Measurements from ENCODE around the gene NRF1.
"Not testable (repeated sequence)": the region's sequence is repeated elsewhere in the genome, so short reads cannot be mapped to it uniquely, and the experiment has no call there.

Gene NRF1

DNA sequence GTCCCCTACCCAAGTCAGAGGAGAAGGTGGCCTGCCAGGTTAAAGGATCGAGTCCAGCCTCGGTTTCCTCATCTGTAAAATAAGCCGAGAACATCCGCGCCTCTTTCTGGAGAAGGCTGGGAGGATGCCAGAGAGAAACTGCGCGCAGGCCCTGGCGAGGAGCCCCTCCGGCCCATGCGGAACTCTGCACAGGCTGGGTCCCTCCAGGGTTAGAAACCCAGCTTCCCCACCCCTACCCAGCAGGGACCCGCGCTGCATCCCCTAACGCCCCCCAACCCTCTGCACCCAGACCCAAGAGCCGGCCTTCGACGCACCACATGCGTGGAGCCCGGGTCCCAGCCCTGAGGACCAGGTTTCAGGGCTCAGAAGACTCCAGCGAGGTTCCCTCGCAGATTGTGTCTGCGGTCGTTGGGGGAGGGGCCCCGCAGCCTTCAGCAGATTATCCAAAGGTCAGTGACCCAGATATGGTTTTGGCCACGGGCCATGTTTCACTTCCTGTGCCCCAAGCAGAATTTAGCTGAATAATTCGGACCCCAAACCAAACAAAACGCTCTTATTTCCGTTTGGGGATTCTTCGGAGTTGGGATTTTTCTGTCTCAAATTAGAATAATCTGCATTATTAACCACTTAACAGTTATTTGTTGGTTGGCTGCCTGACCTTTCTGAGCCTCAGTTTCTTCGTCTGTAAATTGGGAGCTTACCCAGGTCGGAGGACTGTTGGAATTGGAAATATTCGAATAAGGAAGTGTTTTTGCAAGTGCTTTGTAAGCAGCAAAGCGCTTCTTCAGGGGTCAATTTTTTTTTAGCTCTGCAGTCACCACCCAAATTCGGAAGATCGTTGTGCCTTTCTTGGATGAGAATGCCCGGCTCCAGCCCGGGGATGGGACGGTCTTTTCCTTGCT, 173.5 kb downstream of the NRF1 start:
- DNase-seq: no peak

- no peak for DNase-seq
These were observed 174.4 kb downstream of the NRF1 start for GRCh38 chr7:129785685-129786514.

DNA sequence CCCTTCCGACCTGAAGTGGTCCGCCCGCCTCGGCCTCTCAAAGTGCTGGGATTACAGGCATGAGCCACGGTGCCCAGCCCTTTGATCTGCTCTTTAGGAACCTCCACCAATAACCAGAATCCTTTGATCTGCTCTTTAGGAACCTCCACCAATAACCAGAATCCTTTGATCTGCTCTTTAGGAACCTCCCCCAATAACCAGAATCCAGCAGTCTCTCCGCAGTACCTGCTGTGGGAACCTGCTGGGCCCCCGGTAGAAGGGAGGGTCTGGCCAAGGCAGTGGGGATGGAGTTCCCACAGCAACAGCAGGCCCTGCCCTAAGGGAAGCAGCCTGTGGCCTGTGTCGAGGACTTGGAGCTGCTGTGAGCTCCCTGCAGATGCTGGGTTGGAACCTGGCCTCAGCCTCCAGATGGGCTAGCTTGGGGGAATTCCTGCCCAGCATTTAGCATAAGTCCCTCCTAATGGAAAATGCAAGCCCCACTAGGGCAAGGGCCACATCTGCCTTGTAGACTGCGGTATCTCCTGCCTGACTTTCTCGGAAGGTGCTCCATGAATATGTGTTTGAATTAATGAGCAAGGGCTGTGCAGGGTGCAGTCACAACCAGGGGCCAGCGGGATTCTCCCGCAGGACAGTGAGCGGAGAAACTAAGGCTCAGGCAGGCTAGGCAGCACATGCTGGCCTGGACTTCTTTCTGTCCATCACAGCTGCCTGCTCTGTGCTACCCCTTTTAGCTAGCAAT, 175.5 kb downstream of the NRF1 start:
- DNase-seq: no peak

DNA sequence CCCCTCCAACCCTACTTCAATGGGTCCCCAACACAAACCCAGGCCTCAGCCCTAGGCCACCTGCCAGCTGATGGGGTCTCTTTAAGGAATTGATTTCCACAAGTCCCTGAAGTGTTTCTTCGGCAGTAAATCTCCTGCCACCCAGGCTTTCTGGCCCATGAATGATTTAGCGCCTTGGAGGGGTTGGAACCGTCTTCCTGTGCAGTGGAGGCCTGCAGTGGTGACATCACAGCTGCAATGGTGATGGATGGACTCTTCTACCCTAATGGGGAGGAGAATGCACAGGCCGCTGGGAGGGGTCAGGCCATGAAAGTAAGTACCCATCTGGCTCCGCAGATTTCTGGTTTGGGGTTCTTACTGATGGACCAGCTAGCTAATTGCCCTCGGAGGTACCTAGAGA, 177.5 kb downstream of the NRF1 start:
- DNase-seq: no peak

- DNase-seq: no peak
These were observed 178.1 kb downstream of the NRF1 start for GRCh38 chr7:129789652-129790051.

DNA sequence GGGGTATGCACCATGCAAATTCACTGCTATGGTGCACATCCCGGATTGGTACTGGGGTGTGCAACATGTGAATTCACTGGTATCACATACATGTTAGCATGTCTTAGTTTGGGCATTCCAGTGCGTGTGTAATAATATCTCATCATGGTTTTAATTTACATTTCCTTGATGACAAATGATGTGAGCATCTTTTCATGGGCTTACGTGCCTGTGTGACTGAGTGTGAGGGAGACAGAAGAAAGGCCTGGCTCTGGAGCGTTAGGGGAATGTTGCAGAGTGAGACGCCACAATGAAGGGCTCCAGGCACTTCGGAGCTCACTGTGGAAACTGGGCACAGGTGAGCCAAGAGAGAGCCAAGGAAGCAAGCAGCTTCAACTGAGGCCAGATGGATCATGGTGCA, 178.6 kb downstream of the NRF1 start:
- DNase-seq: no peak

GRCh38 chr7:129792721-129793120, 181.2 kb downstream of the NRF1 start:
- DNase-seq: no peak

GRCh38 chr7:129793506-129794310, 182.2 kb downstream of the NRF1 start:
- no peak for DNase-seq

GRCh38 chr7:129794461-129794860, 182.9 kb downstream of the NRF1 start:
- not testable (repeated sequence) for DNase-seq

GRCh38 chr7:129796186-129796775, 184.8 kb downstream of the NRF1 start:
- DNase-seq: no peak

- no peak for DNase-seq
These were observed 185.8 kb downstream of the NRF1 start for GRCh38 chr7:129797214-129797789.

DNA sequence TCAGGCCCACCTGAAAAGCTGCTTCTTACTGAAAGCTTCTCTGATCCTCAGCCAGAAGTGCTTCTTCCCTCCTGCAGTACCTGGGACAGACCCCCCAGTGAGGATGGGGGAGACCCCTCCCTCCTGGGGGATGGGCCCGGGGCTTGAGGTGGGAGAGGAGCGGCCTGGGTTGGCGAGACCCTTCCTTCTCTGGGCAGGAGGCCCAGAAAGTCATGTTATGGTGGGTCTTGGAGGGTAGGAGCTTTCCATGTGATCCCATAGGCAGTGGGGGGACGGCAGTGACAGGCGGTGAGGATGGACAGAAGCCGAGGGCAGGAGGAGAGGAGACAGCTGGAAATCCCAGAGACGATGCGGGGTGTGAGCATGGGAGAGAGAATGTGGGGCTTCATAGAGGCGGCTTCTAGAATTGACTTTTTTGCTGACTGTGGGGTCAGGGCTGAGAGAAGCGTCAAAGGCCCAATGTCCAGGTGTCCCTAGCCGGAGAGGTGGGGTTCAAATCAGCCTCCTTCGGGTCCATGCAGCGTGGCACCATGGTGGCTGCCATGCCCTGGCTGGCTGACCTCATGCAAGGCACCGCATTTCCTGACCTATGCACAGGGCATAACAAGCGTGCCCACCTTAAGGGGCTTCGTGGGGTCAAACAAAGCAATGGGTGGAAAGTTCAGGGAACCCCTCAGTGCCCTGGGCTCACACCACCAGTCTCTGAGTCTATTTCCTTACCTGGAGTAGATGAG, 187.3 kb downstream of the NRF1 start:
- no peak for DNase-seq

- no peak for DNase-seq
These were observed 187.9 kb downstream of the NRF1 start for GRCh38 chr7:129799350-129799955.

DNA sequence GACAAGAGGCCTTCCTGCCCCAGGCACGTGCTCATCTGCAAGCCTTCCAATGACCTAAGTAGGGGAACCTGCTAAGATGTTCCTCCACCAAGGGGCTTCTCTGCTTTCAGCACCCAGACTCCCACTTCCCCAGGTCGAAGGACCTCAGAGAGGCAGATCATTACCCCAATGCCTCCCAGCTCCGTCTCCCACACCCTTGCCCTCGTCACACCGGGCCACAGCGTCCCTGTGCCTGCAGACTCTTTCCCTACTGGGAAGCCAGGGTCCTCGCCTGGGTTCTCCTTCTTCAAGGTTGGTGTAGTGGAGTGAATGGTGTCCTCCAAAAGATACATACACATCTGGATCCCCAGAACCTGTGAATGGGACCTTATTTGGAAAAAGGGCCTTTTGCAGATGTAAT, 189.4 kb downstream of the NRF1 start:
- DNase-seq: no peak

- no peak for DNase-seq
These were observed 190.4 kb downstream of the NRF1 start for GRCh38 chr7:129801882-129802281.

- DNase-seq: no peak
These were observed 192.1 kb downstream of the NRF1 start for GRCh38 chr7:129803546-129804081.

GRCh38 chr7:129804111-129804889, 192.8 kb downstream of the NRF1 start:
- DNase-seq: no peak

- DNase-seq: no peak
These were observed 193.6 kb downstream of the NRF1 start for GRCh38 chr7:129804890-129805719.

Data from NCI-H1930 (cell line).